GM12892 (cell line): ENCODE results near the gene NKD1.

ENCODE experiments used
- POLR2A ChIP-seq: IDR thresholded peaks from 2 replicates; pipeline ENCODE4 v1.6.1; 2011; ENCODE audit warnings: low read depth, low read length, control low read depth
- POLR2AphosphoS5 ChIP-seq: IDR thresholded peaks from 2 replicates; pipeline ENCODE4 v1.6.1; 2011; ENCODE audit warnings: low read depth, low read length, control low read depth
- TAF1 ChIP-seq: IDR thresholded peaks from 2 replicates; pipeline ENCODE4 v1.6.1; 2011; ENCODE audit warnings: low read depth, mild to moderate bottlenecking, control low read depth, low read length, borderline replicate concordance

DNA sequence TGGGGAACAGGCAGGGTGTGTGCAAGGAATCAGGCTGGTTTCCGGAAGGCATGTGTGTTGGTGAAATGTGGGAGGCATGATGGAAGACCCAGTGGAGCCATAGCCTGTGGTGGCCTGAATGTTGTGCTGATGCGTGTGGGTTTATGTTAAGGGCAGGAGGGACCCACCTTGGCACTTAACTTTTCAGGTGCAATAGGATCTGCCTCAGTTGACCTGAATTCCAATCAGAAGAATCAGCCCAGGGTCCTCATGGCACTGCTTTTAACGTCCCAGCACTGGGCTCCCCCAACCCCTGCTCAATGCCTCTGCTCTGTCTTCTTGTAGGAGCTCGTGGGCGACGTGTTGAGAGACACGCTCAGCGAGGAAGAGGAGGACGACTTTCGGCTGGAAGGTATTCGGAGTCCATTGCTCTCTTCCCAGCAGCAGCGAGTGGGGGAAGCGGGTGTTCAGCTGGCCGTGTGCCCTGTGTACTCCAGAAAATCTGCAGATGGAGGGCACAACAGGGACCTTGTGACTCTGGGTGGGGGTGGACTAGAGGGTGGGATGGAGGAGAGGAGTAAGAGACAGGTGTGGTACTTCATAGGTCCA lies 59.9 kb downstream of the NKD1 start:
- TF ChIP-seq TAF1 (no peak), POLR2AphosphoS5 (no peak), POLR2A (no peak)
